Esophagus muscularis mucosa (tissue), 4 donors: Measurements from ENCODE around the gene SIGLECL1. TPM values are rescaled to one million over a fixed set of nuclear protein-coding genes. Genes with fewer than 3 reads are reported as not detected.

Source experiments
- DNase-seq: peaks from one replicate; pipeline ENCODE4 v3.0.0-alpha.2; 2017; ENCODE audit errors: extremely low spot score
- H3K27ac ChIP-seq, 4 donors: fragments of 200-600 bp; sonication (generic); replicated peaks in 1 of 4; 1 replicate in 3 of 4; 2 replicates in 1 of 4; pipeline ENCODE4 v1.5.1; 2016 to 2019; ENCODE audit warnings: mild to moderate bottlenecking in 1 of 4
- H3K27me3 ChIP-seq, 4 donors: fragments of 200-600 bp; sonication (generic); one replicate each; pipeline versions ENCODE4 v1.5.1 to v1.6.0; 2016 to 2019
- H3K36me3 ChIP-seq, 4 donors: fragments of 200-600 bp; sonication (generic); one replicate each; pipeline ENCODE4 v1.5.1; 2016 to 2019
- H3K4me1 ChIP-seq, 4 donors: fragments of 200-600 bp; sonication (generic); one replicate each; pipeline ENCODE4 v1.5.1; 2016 to 2019
- H3K4me3 ChIP-seq, 4 donors: fragments of 200-600 bp; sonication (generic); 1 replicate in 2 of 4; 2 replicates in 2 of 4; pipeline ENCODE4 v1.5.1; 2016 to 2019; ENCODE audit warnings: mild to moderate bottlenecking in 4 of 4, moderate library complexity in 1 of 4
- H3K9me3 ChIP-seq, 4 donors: fragments of 200-600 bp; sonication (generic); 1 replicate in 3 of 4; 2 replicates in 1 of 4; pipeline ENCODE4 v1.5.1; 2016 to 2019
- EP300 ChIP-seq: sonication (generic); formaldehyde crosslinking; IDR thresholded peaks from one replicate; pipeline ENCODE4 v1.6.1; 2017; ENCODE audit warnings: antibody characterized with exemption
- POLR2A ChIP-seq: fragments of 450-650 bp; IDR thresholded peaks from one replicate; pipeline ENCODE4 v1.6.1; 2017; ENCODE audit warnings: antibody characterized with exemption, moderate library complexity, mild to moderate bottlenecking, low read depth
- POLR2AphosphoS5 ChIP-seq, 2 donors: sonication (generic); formaldehyde crosslinking; IDR thresholded peaks; one replicate each; pipeline ENCODE4 v1.6.1; 2017; ENCODE audit warnings: antibody characterized with exemption in 2 of 2
- WGBS: methylation state at CpG from one replicate; pipeline ENCODE4 v1.1.5; 2018; 5-methylcytosine and 5-hydroxymethylcytosine counted together
- intact Hi-C: fragments of 100-400 bp; cut with DNase I; formaldehyde crosslinking; loops from one replicate; pipeline ENCODE4 v1.15.1; 2023
- total RNA-seq, 4 donors: library from RNA; depleted of rRNA; stranded (reverse); fragments of >200 nt; gene quantifications; one replicate each; pipeline versions ENCODE4 v1.1.0 to v1.2.1, GENCODE V29; 2016
- TF ChIP-seq, protein P1 (sequence below), 3 experiments: fragments of 200-600 bp in 2 of 3; fragments of 450-650 bp in 1 of 3; sonication (generic) in 2 of 3; IDR thresholded peaks; one replicate each; pipeline ENCODE4 v1.5.1; 2017 to 2019; ENCODE audit warnings: antibody characterized with exemption in 3 of 3, mild to moderate bottlenecking in 2 of 3, moderate library complexity in 1 of 3

SIGLECL1 gene
- total RNA-seq, 4 donors from 2014 or later, result not detected

DNA sequence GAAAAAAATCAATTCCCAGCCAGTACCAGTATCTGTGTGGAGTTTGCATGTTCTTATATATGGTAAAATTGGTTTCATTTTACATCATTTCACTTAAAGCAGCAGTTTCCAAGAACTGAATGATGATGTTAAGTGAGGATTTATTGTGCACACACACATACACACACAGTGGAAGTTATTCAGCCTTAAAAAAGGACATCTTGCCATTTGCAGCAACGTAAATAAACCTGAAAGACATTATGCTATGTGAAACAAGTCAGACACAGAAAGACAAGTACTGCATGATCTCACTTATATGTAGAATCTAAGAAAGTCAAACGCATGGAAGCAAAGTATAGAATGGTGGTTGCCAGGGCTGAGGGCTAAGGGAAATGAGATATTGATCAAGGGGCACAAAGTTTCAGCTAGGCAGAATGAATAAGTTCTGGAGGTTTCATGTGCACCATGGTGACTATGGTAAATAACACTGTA is 5.3 kb downstream of the SIGLECL1 start:
- Histone ChIP-seq H3K27ac (no peak overlapping the region), H3K4me1 (no peaks in the 10 kb centered on the region), H3K4me3 (no peak overlapping the region), H3K36me3 (no peaks in the 10 kb centered on the region), H3K27me3 (peaks cover 0 to 18% (median 0%) of the 10 kb centered on the region in 4 donors), H3K9me3 (no peaks in the 10 kb centered on the region)
- TF ChIP-seq POLR2A, result no peak
- no peak for TF ChIP-seq POLR2AphosphoS5 (IDR thresholded peaks at IDR 0.05)
- no peak for TF ChIP-seq EP300
- TF ChIP-seq, protein P1, sequence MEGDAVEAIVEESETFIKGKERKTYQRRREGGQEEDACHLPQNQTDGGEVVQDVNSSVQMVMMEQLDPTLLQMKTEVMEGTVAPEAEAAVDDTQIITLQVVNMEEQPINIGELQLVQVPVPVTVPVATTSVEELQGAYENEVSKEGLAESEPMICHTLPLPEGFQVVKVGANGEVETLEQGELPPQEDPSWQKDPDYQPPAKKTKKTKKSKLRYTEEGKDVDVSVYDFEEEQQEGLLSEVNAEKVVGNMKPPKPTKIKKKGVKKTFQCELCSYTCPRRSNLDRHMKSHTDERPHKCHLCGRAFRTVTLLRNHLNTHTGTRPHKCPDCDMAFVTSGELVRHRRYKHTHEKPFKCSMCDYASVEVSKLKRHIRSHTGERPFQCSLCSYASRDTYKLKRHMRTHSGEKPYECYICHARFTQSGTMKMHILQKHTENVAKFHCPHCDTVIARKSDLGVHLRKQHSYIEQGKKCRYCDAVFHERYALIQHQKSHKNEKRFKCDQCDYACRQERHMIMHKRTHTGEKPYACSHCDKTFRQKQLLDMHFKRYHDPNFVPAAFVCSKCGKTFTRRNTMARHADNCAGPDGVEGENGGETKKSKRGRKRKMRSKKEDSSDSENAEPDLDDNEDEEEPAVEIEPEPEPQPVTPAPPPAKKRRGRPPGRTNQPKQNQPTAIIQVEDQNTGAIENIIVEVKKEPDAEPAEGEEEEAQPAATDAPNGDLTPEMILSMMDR (IDR thresholded peaks at IDR 0.05), result no peak
- no peak for DNase-seq
- WGBS, result 53% methylated on average over 2 of the region's 2 CpGs
- intact Hi-C loops, result no loop called here

- H3K4me3 ChIP-seq, result no peak overlapping the region
- peaks cover 0 to 11% (median 0%) of the 10 kb centered on the region in 4 donors for H3K27me3 ChIP-seq
- intact Hi-C loops, result no loop called here
- no peaks in the 10 kb centered on the region for H3K4me1 ChIP-seq
- WGBS, result 87% methylated on average over 2 of the region's 2 CpGs
- DNase-seq, result no peak
- no peak for TF ChIP-seq EP300
- TF ChIP-seq POLR2A, result no peak
- no peak for TF ChIP-seq POLR2AphosphoS5 (IDR thresholded peaks at IDR 0.05)
- TF ChIP-seq, protein P1 (IDR thresholded peaks at IDR 0.05), result no peak
- H3K27ac ChIP-seq, result no peak overlapping the region
- no peaks in the 10 kb centered on the region for H3K36me3 ChIP-seq
- H3K9me3 ChIP-seq, result no peaks in the 10 kb centered on the region
Measured at GRCh38 chr19:51257471-51257870, 6.6 kb downstream of the SIGLECL1 start.

GRCh38 chr19:51258165-51259160 is 7.6 kb downstream of the SIGLECL1 start:
- no peak for DNase-seq
- intact Hi-C loops, result no loop called here
- Histone ChIP-seq H3K4me1 (no peaks in the 10 kb centered on the region), H3K27ac (no peak overlapping the region), H3K9me3 (no peaks in the 10 kb centered on the region), H3K4me3 (no peak overlapping the region), H3K36me3 (no peaks in the 10 kb centered on the region), H3K27me3 (peaks cover 0 to 14% (median 0%) of the 10 kb centered on the region in 4 donors)
- 43% methylated on average over 6 of the region's 6 CpGs for WGBS
- TF ChIP-seq POLR2A, result no peak
- no peak for TF ChIP-seq POLR2AphosphoS5 (IDR thresholded peaks at IDR 0.05)
- no peak for TF ChIP-seq EP300
- TF ChIP-seq, protein P1 (IDR thresholded peaks at IDR 0.05), result no peak

DNA sequence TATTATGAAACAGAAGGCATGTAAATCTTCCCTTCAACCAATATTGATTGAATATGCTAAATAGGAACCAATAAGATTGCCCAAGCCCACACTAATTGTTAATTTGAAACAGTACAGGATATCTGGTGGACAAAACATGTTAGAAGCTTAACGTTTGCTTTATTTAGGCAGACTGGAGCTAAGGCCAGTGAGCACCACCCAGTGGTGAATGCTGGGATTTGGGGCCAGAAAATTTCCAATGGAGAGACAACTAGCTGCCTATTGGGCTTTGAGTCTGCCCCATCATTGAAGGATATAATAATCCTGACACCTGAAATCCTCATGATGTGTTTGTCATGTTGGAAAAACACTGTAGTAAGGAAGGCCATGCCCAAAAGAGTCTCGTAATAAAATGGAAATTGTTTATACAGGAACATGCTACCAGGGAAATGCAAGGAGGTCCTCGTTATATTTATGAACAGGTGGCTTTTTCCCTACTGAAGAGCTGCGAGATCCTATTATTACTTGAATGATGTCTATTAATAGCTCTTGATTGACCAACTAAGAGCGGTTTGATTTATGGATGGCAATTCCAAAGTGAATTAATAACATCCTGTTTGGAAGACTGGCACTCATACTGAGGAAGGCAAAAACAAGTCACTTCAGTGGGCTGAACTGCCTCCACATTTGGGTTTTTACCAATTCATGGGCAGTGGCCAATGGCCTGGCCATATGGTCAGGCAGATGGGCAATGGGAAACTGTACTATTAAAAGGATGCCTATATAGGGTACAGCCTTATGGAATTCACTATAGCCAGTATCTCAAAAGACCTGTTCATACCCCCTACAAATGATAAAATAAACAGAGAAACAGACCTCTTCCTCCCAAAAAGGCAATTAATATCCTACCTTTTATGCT is 8.7 kb downstream of the SIGLECL1 start:
- Histone ChIP-seq H3K4me3 (no peak overlapping the region), H3K27me3 (peaks cover 0 to 23% (median 0%) of the 10 kb centered on the region in 4 donors), H3K27ac (no peak overlapping the region), H3K9me3 (no peaks in the 10 kb centered on the region), H3K4me1 (no peaks in the 10 kb centered on the region), H3K36me3 (no peaks in the 10 kb centered on the region)
- intact Hi-C loops, result no loop called here
- TF ChIP-seq POLR2AphosphoS5 (IDR thresholded peaks at IDR 0.05) (no peak), POLR2A (no peak), EP300 (no peak)
- TF ChIP-seq, protein P1 (IDR thresholded peaks at IDR 0.05), result peak in 2 of 3 experiments; percentile 22 to 39
- 27% methylated on average over 5 of the region's 5 CpGs for WGBS
- DNase-seq, result no peak
